DMS53 (cell line): ENCODE data around the gene CHAT.
"Not testable (repeated sequence)": the region's sequence is repeated elsewhere in the genome, so short reads cannot be mapped to it uniquely, and the experiment has no call there.

Experiments used
- DNase-seq: peaks from one replicate; lab custom pipeline; 2025; lab: John Stamatoyannopoulos, UW

The CHAT gene

DNA sequence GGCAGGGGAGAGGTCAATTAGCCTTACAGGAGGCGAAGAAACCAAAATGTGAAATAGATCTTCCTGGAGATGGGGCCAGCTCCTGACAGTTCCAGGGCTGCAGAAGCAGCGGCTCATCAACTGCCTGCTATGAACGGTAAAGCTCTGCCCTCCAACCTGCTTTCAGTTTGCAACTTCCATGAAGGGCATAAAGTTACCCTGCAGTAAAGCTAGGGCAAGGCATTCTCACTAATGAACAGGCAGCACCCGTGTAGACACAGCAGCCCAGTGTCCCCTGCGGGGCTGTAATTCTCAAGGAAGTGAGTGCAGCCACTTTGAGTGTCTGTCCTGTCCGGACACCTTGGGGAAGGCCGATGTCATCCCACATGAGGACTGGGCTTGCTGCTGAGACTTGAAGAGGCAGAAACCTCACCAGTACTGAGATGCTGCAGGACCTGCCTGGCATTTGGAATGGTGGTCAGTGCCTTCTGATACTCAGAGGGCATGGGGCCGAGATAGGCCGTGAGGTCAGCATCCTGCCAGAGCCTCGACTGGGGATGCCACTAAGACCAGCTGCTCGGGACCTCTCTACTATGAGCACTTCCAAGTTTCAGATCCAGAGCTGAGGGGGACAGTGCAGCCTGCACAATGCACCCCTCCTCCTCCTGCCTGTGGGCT, 39.6 kb downstream of the CHAT start:
- no peak for DNase-seq

- DNase-seq, result no peak
These were observed 40.3 kb downstream of the CHAT start for GRCh38 chr10:49654036-49654693.

DNA sequence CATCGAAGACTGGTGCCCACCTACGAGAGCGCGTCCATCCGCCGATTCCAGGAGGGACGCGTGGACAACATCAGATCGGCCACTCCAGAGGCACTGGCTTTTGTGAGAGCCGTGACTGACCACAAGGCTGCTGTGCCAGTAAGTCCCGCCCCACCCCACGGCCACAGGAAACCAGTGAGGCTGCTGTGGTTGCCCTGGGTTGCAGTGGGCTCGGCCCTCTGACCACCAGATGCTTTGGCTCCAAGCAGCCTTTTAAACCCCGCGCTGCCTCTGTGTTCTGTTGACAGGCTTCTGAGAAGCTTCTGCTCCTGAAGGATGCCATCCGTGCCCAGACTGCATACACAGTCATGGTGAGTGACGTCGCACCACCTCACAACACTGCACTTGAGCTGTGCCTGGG, 41.3 kb downstream of the CHAT start:
- DNase-seq, result no peak

DNA sequence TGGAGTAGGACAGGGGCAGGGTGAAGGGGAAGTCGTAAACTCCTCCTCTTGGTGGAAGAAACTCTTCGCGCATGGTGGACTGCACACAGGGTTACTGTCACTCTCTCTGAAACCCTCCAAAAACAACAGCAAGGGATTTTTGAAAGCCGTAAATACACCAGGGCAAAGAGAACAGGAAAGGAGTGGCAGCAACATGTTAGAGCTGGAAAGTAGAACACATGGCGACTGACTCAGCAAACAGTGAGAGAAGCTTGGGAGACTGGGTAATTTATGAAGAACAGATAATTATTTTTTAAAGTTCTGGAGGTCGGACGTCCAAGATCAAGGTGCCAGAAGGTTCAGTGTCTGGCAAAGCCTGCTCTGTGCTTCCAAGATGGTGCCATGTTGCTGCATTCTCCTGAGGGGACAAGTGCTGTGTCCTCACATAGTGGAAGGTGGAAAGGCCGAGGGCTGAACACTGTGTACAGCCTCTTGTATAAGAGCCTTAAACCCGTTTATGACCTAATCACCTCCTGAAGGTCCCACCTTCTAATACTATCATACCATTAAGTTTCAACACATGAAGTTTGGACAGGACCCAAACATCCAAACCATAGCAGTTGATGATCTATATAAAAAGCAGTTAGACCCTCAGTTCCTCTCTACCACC, 43.1 kb downstream of the CHAT start:
- DNase-seq, result no peak

GRCh38 chr10:49657606-49658005, 43.8 kb downstream of the CHAT start:
- no peak for DNase-seq

GRCh38 chr10:49661140-49661856, 47.5 kb downstream of the CHAT start:
- DNase-seq, result peak; percentile 24

GRCh38 chr10:49662169-49662830, 48.5 kb downstream of the CHAT start:
- DNase-seq, result no peak

- DNase-seq, result no peak
These were observed 49.8 kb downstream of the CHAT start for GRCh38 chr10:49663596-49663995.

DNA sequence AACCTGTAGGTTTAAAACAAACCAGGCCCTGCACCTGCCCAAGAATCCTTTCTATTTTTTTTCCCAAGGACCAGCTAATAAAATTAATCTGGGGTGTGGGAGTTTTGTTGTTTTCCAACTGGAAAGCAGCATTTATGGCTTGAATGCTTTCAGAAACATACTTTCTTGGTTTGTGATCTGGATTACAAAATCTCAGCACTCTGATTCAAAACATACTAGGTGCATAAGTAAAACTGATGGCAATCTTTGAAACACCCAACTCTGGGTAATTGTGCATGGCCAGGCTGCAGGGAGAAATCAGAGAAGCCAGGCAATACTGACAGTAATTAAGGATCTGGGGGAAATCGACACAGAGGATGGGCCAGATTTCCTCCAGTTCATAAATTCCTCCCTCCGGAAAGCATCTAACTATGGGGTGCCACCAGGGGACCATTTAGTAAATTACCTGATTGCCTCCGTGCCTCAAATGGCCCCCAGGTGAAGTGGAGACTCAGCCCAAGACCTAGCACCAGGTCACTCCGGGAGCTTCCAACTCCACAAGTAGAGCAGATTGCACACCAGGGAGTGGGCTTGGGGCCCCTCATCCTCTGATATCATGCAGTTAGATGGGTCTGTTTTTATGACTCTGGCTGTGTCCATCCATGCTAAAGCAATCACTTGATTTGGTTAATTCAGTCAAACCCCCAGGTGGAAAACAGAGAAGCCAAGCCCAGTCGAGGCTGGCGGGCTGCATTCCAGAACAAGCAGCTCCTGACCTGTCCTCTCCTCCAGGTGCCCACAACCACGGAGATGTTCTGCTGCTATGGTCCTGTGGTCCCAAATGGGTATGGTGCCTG, 50.4 kb downstream of the CHAT start:
- DNase-seq, result no peak

- no peak for DNase-seq
These were observed 51.1 kb downstream of the CHAT start for GRCh38 chr10:49664842-49665355.

DNA sequence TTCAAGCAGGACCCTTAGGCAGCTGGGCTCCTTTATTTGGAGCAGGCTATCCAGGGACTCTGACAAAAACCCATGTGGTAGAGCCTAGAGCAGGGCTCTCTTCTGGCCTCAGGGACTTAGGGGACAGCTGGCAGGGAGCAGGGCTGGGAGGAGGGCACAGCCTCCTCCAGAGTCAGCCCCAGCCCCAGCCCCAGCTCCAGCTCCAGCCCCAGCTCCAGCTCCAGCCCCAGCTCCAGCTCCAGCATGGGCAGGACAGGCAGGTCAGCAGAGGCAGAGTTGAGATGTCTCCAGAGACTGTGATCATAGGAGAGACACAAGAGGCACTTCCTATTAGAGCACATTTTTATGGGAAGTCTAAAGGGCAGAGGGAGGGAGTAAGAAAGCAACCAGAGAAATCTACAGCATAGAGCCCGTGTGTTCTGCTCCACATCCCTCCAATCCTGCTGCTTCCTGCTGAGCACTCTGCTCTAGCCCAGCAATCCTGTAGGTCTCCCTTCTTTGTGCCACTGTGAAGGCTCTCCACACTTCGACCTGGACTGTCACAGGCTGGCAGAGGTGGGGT, 52.3 kb downstream of the CHAT start:
- no peak for DNase-seq

GRCh38 chr10:49666685-49667084, 52.8 kb downstream of the CHAT start:
- no peak for DNase-seq

GRCh38 chr10:49667991-49668390, 54.2 kb downstream of the CHAT start:
- DNase-seq, result no peak

- DNase-seq, result no peak
These were observed 54.8 kb downstream of the CHAT start for GRCh38 chr10:49668684-49669083.

DNA sequence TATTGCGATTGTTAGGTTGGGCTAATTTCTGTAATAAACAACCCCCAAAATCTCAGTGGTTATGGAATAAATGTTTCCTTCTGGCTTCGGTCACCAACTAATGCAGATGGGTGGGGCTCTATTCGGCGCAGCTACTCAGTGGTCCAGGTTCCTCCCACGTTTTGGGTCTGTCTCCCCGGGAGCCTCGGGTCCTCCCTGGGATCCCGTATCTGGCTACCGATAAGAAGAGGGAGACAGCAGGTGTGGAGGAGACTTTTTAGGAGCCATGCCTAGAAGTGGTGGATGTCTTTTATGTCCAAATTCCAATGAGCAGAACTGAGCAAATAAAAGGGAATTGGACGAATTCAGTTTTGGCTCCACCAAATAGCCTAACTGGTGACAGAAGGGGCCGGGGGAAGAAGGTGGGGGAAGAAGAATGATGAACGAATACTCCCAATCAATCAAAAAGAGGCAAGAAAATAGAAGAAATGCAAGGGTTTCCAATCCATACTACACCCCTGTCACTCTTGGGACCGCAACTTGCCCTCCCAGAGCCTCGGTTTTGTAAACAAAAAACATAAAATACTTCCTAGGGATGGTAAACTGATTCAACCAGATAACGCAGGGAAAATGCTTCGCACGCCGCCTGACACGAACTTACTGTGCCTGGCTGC, 65.1 kb downstream of the CHAT start:
- peak; percentile 23 for DNase-seq

GRCh38 chr10:49679480-49679893, 65.7 kb downstream of the CHAT start, which contains the start of gene C10orf53:
Gene C10orf53 (plus strand): TSS chr10:49679651. CDS start chr10:49679698, 47 bp downstream.
- DNase-seq, result peak; percentile 94

GRCh38 chr10:49682449-49682848, 68.6 kb downstream of the CHAT start:
- not testable (repeated sequence) for DNase-seq

DNA sequence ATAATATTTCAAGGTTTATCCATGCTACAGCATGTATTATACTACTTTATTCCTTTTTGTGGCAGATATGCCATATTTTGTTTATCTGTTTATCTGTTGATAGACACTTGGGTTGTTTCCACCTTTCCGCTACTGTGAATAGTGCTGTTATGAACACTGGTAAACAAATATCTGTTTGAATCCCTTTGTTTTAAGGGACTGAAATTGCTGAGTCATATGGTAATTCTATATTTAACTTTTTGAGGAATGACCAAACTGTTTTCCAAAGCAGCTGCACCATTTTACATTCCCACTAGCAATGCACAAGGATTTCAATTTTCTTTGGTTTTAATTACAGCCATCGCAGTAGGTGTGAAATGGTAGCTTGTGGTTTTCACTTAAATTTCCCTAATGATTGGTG, 69.0 kb downstream of the CHAT start:
- no peak for DNase-seq

GRCh38 chr10:49686651-49687050, 72.8 kb downstream of the CHAT start:
- no peak for DNase-seq

GRCh38 chr10:49688261-49688846, 74.5 kb downstream of the CHAT start:
- no peak for DNase-seq
